22Rv1 (cell line): Measurements from ENCODE around the gene TAF15.

Source experiments
- H3K27ac ChIP-seq: fragments of 450-650 bp; 2 replicates; pipeline ENCODE4 v1.5.1; 2017
- CTCF ChIP-seq: fragments of 450-650 bp; IDR thresholded peaks from 2 replicates; pipeline ENCODE4 v1.5.1; 2017; ENCODE audit warnings: mild to moderate bottlenecking
- ZFX ChIP-seq: fragments of 450-650 bp; IDR thresholded peaks from 2 replicates; pipeline ENCODE4 v1.6.1; 2017; ENCODE audit warnings: antibody characterized with exemption, borderline replicate concordance

The TAF15 gene

GRCh38 chr17:35765756-35766488 is 43.4 kb upstream of the TAF15 start:
- TF ChIP-seq CTCF: no peak
- no peak for TF ChIP-seq ZFX
- no peak overlapping the region for H3K27ac ChIP-seq

- no peak for TF ChIP-seq CTCF
- no peak for TF ChIP-seq ZFX
- H3K27ac ChIP-seq: no peak overlapping the region
These were observed 42.8 kb upstream of the TAF15 start for GRCh38 chr17:35766489-35766877.

- TF ChIP-seq ZFX (no peak), CTCF (peak; percentile 82)
- no peak overlapping the region for H3K27ac ChIP-seq
These were observed 42.3 kb upstream of the TAF15 start for GRCh38 chr17:35766903-35767510.

- TF ChIP-seq ZFX: no peak
- no peak for TF ChIP-seq CTCF
- no peak overlapping the region for H3K27ac ChIP-seq
These were observed 40.5 kb upstream of the TAF15 start for GRCh38 chr17:35768797-35769196.

- no peak overlapping the region for H3K27ac ChIP-seq
- no peak for TF ChIP-seq ZFX
- peak; percentile 84 for TF ChIP-seq CTCF
These were observed 39.3 kb upstream of the TAF15 start for GRCh38 chr17:35769895-35770486.

GRCh38 chr17:35773129-35773528 is 36.2 kb upstream of the TAF15 start:
- TF ChIP-seq CTCF (no peak), ZFX (no peak)
- no peak overlapping the region for H3K27ac ChIP-seq
